ENCODE results near the gene C18orf63.

DNA sequence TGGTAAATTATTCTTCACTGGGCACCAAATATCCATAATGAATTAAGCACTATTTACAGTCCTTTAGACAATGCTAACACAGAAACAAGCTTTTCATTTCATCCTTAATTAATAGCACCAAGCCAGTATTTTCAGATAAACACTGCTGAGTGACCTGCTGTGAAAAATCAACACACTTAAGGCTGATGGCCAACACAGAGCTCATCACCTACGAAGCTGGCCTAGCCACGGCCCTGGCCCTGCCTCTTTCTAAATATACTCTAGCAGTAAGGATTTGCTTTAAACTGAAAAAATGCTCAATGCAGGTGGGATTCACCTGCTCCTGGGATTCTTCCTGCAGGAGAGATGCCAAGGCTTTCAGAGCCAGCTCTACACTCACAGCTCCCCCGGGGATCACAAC lies 42.2 kb upstream of the C18orf63 start:
- TF ChIP-seq EZH2 (IDR thresholded peaks at IDR 0.05) (no peak), POLR2AphosphoS5 (IDR thresholded peaks at IDR 0.05; ENCODE audit: borderline replicate concordance, low read depth, low read length) (no peak), FOXP2 (optimal IDR thresholded peaks at IDR 0.05; ENCODE audit: control extremely low read depth, extremely low read length, insufficient read depth) (no peak)

Measured in SK-N-MC (cell line).